ENCODE data around the gene TNS3.

DNA sequence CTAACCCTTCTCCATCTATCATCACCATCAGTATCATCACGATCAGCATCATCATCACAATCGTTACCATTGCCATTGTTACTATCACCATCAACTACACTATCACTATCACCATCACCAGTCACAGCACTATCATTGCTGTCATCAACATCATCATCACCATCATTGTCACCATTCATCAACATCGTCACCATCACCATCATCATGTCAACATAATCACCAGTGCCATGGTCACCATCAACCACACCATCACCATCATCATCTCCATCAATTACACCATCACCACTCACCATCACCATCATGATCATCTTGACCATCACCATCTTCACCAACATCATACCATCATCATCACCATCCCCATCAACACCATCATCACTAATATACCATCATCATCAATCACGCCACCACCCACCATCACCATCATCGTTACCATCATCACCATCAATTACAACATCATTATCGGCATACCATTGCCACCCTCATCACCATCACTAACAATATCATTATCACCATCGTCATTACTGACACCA is 66.5 kb downstream of the TNS3 start:
- TF ChIP-seq EZH2 (IDR thresholded peaks at IDR 0.05) (no peak), POLR2AphosphoS5 (IDR thresholded peaks at IDR 0.05; ENCODE audit: borderline replicate concordance, low read depth, low read length) (no peak)
